ENCODE measurements around the gene RUFY1. TPM values are rescaled to one million over a fixed set of nuclear protein-coding genes. Genes with fewer than 3 reads are reported as not detected.

The RUFY1 gene
- total RNA-seq, 4 donors from 2014 or later = 49.8 to 75.0 (median 63.0) TPM

GRCh38 chr5:179605026-179605833 is 54.9 kb downstream of the RUFY1 start:
- intact Hi-C loops (cut with DNase I) = no loop called here
- no peak for TF ChIP-seq POLR2A (IDR thresholded peaks at IDR 0.05)
- TF ChIP-seq CTCF (IDR thresholded peaks at IDR 0.05) = no peak
- peaks cover 49 to 51% of the 10 kb centered on the region in 2 donors for H3K36me3 ChIP-seq
- H3K4me1 ChIP-seq = peaks cover 6 to 19% of the 10 kb centered on the region in 2 donors
- 72 to 73% methylated on average over 10 of the region's 10 CpGs for WGBS, 2 donors
- H3K4me3 ChIP-seq (replicated peaks in 1 of 3) = no peak overlapping the region
- no peaks in the 10 kb centered on the region for H3K9me3 ChIP-seq
- no peaks in the 10 kb centered on the region for H3K27me3 ChIP-seq
- DNase-seq = no peak
- peak overlapping the region in 1 of 3 donors; percentile 1 for H3K27ac ChIP-seq

- Histone ChIP-seq H3K4me1 (peaks cover 9 to 28% of the 10 kb centered on the region in 2 donors), H3K27ac (peak overlapping the region in 1 of 3 donors; percentile 1), H3K9me3 (no peaks in the 10 kb centered on the region), H3K36me3 (peaks cover 58 to 59% of the 10 kb centered on the region in 2 donors), H3K27me3 (no peaks in the 10 kb centered on the region), H3K4me3 (replicated peaks in 1 of 3) (no peak overlapping the region)
- TF ChIP-seq CTCF (IDR thresholded peaks at IDR 0.05) (no peak), POLR2A (IDR thresholded peaks at IDR 0.05) (no peak)
- 83 to 93% methylated on average over 12 to 14 of the region's 21 CpGs for WGBS, 2 donors
- DNase-seq = no peak
- intact Hi-C loops (cut with DNase I) = no loop called here
These were observed 55.9 kb downstream of the RUFY1 start for GRCh38 chr5:179606071-179606909.

GRCh38 chr5:179606910-179607159 is 56.5 kb downstream of the RUFY1 start:
- 93 to 96% methylated on average over 6 of the region's 6 CpGs for WGBS, 2 donors
- no peak overlapping the region for H3K4me3 ChIP-seq (replicated peaks in 1 of 3)
- H3K27me3 ChIP-seq = no peaks in the 10 kb centered on the region
- TF ChIP-seq POLR2A (IDR thresholded peaks at IDR 0.05) = no peak
- no peak for TF ChIP-seq CTCF (IDR thresholded peaks at IDR 0.05)
- peaks cover 13 to 34% of the 10 kb centered on the region in 2 donors for H3K4me1 ChIP-seq
- intact Hi-C loops (cut with DNase I) = no loop called here
- H3K36me3 ChIP-seq = peaks cover 62 to 63% of the 10 kb centered on the region in 2 donors
- no peak for DNase-seq
- no peak overlapping the region for H3K27ac ChIP-seq
- no peaks in the 10 kb centered on the region for H3K9me3 ChIP-seq

GRCh38 chr5:179607160-179607931 is 57.0 kb downstream of the RUFY1 start:
- no peak for DNase-seq
- WGBS, 2 donors = 82% methylated on average over 17 to 18 of the region's 19 CpGs
- peaks cover 15 to 35% of the 10 kb centered on the region in 2 donors for H3K4me1 ChIP-seq
- H3K27ac ChIP-seq = no peak overlapping the region
- no peak overlapping the region for H3K4me3 ChIP-seq (replicated peaks in 1 of 3)
- H3K36me3 ChIP-seq = peaks cover 59 to 61% of the 10 kb centered on the region in 2 donors
- intact Hi-C loops (cut with DNase I) = no loop called here
- H3K9me3 ChIP-seq = no peaks in the 10 kb centered on the region
- no peaks in the 10 kb centered on the region for H3K27me3 ChIP-seq
- TF ChIP-seq CTCF (IDR thresholded peaks at IDR 0.05) (no peak), POLR2A (IDR thresholded peaks at IDR 0.05) (no peak)
